Activated CD8-positive, alpha-beta T cell treated with anti-CD3 and anti-CD28 coated beads, Interleukin-2, amount 10 ng/mL, durations not matched to agents 7 days and 5 days (primary cell): Measurements from ENCODE around the gene HAPSTR1. TPM values are rescaled to one million over a fixed set of nuclear protein-coding genes. Genes with fewer than 3 reads are reported as not detected.

Experiments used
- ATAC-seq: fragments of 150-1000 bp; cut with Tn5 transposase; one replicate; pipeline ENCODE4 v1.10.0; 2021; ENCODE audit warnings: moderate library complexity
- CTCF ChIA-PET: fragments of 350-600 bp; sonication (Branson Sonifier 250); formaldehyde crosslinking; loops from one replicate; lab custom pipeline; 2021; ENCODE audit warnings: antibody characterized with exemption; lab: Charles Lee
- POLR2A ChIA-PET: fragments of 350-600 bp; sonication (Branson Sonifier 250); formaldehyde crosslinking; loops from one replicate; lab custom pipeline; 2021; ENCODE audit warnings: antibody characterized with exemption; lab: Charles Lee
- DNase-seq: peaks from one replicate; pipeline ENCODE4 v3.0.0-alpha.2; 2020
- H3K27ac Mint-ChIP-seq: one replicate; pipeline ENCODE4 v1.8.0; 2021; ENCODE audit warnings: mild to moderate bottlenecking, mixed read lengths
- H3K27me3 Mint-ChIP-seq: one replicate; pipeline ENCODE4 v1.8.0; 2021; ENCODE audit warnings: low read depth, mixed read lengths
- H3K36me3 Mint-ChIP-seq: one replicate; pipeline ENCODE4 v1.8.0; 2021; ENCODE audit warnings: low read depth, mixed read lengths
- H3K4me1 Mint-ChIP-seq: one replicate; pipeline ENCODE4 v1.8.0; 2021; ENCODE audit warnings: low read depth, mixed read lengths
- H3K4me3 Mint-ChIP-seq: one replicate; pipeline ENCODE4 v1.8.0; 2021; ENCODE audit warnings: mild to moderate bottlenecking, mixed read lengths
- H3K9me3 Mint-ChIP-seq: one replicate; pipeline ENCODE4 v1.8.0; 2022; ENCODE audit warnings: mixed read lengths; ENCODE audit not compliant: insufficient read depth
- total RNA-seq, 2 experiments: library from RNA; stranded (reverse); gene quantifications; one replicate each; pipeline ENCODE4 v1.2.3, GENCODE V29; 2021

HAPSTR1 gene
- total RNA-seq, 2 experiments from 2014 or later = 55.8 to 60.4 TPM

DNA sequence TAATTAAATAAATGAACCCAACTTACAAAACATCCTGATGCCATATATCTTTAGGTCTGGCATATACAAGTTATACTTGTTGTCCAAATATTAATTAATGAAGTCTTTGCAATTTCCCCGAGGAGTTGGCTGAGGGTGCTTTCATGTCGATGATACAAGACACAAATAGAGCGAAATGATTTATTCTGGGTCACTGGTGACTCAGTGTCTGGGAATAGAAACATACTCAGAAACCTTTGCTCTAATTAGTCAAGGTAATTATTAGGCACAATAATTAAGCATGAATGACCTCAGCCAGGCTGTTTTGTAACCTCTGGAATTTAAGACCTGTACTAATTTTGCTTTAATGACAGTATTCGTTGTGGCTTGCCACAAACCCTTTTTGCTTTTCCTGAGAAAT lies 37.0 kb upstream of the HAPSTR1 start:
- H3K9me3 Mint-ChIP-seq = no peaks in the 10 kb centered on the region
- no peak overlapping the region for H3K27ac Mint-ChIP-seq
- no peaks in the 10 kb centered on the region for H3K27me3 Mint-ChIP-seq
- peaks cover 5% of the 10 kb centered on the region for H3K4me1 Mint-ChIP-seq
- no peak overlapping the region for H3K4me3 Mint-ChIP-seq
- DNase-seq (no peak), ATAC-seq (no peak)
- no peaks in the 10 kb centered on the region for H3K36me3 Mint-ChIP-seq
- ChIA-PET POLR2A (no interaction called here), CTCF (no interaction called here)

DNA sequence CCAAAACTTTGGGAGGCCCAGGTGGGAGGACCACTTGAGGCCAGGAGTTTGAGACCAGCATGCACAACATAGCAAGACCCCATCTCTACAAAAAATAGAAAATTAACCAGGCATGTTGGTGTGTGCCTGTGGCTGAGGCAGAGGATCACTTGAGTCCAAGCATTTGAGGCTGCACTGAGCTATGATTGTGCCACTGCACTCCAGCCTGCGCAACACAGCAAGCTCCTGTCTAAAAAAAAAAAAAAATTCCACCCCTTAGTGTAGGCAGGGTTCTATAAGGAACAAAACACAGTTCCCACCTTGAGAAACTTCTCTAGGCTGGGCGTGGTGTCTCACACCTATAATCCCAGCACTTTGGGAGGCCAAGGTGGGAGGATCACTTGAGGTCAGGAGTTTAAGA lies 36.3 kb upstream of the HAPSTR1 start:
- POLR2A ChIA-PET = no interaction called here

GRCh38 chr16:9055661-9056060 lies 35.8 kb upstream of the HAPSTR1 start:
- no peak overlapping the region for H3K4me3 Mint-ChIP-seq
- no peaks in the 10 kb centered on the region for H3K36me3 Mint-ChIP-seq
- POLR2A ChIA-PET = no interaction called here
- H3K9me3 Mint-ChIP-seq = no peaks in the 10 kb centered on the region
- ATAC-seq (no peak), DNase-seq (no peak)
- no peak overlapping the region for H3K27ac Mint-ChIP-seq
- CTCF ChIA-PET = no interaction called here
- peaks cover 3% of the 10 kb centered on the region for H3K4me1 Mint-ChIP-seq
- H3K27me3 Mint-ChIP-seq = no peaks in the 10 kb centered on the region

More for the DNA sequence above, 36.3 kb upstream of the HAPSTR1 start:
- Mint-ChIP-seq H3K4me3 (no peak overlapping the region), H3K36me3 (no peaks in the 10 kb centered on the region), H3K4me1 (peaks cover 4% of the 10 kb centered on the region), H3K27ac (no peak overlapping the region), H3K27me3 (no peaks in the 10 kb centered on the region), H3K9me3 (no peaks in the 10 kb centered on the region)
- ATAC-seq (no peak), DNase-seq (no peak)
- CTCF ChIA-PET = no interaction called here

DNA sequence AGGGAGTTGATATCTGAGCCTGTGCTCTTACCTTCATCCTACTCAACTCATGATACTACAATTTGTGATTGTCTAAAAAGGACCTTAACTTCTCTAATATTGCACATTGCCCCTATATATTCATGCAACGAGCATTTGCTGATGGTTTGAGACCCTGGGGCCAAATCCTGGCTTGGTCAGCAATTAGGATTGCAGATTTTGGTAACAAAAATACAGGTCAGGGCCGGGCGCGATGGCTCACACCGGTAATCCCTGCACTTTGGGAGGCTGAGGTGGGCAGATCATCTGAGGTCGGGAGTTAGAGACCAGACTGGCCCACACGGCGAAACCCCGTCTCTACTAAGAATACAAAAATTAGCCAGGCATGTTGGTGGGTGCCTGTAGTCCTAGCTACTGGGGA lies 35.4 kb upstream of the HAPSTR1 start:
- no peaks in the 10 kb centered on the region for H3K27me3 Mint-ChIP-seq
- ChIA-PET CTCF (no interaction called here), POLR2A (no interaction called here)

GRCh38 chr16:9058211-9058610 lies 33.2 kb upstream of the HAPSTR1 start:
- H3K4me1 Mint-ChIP-seq = peaks cover 17% of the 10 kb centered on the region

More for the DNA sequence above, 35.4 kb upstream of the HAPSTR1 start:
- H3K4me1 Mint-ChIP-seq = peaks cover 7% of the 10 kb centered on the region
- no peak overlapping the region for H3K27ac Mint-ChIP-seq
- DNase-seq (no peak), ATAC-seq (no peak)
- H3K4me3 Mint-ChIP-seq = no peak overlapping the region
- no peaks in the 10 kb centered on the region for H3K36me3 Mint-ChIP-seq
- H3K9me3 Mint-ChIP-seq = no peaks in the 10 kb centered on the region

DNA sequence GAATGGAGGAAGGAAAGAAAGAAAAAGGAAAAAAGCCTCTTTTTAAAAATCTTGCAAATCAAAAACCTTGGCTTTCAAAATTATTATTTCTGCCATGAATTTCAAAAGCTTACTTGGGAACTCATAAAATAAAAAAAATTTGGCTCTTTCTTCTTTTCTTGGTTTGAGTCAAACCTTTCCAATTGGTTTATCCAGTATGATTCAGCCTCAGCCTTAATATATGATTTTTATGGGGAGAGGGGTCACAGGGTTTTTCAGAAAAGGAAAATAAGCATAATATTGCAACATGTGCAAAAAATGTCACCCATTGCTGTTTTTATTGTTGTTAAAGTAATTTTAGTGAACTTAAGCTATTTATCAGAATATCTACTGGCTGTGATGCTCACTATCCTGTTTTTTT lies 31.2 kb upstream of the HAPSTR1 start:
- ChIA-PET POLR2A (no interaction called here), CTCF (interaction anchor here (1.6 kb wide), 1 partner anchor 124 kb away, joined by 4 read pairs; no protein-coding TSS in a partner anchor)
- no peaks in the 10 kb centered on the region for H3K27me3 Mint-ChIP-seq
- H3K36me3 Mint-ChIP-seq = no peaks in the 10 kb centered on the region
- ATAC-seq (no peak), DNase-seq (no peak)
- no peak overlapping the region for H3K27ac Mint-ChIP-seq
- H3K4me3 Mint-ChIP-seq = no peak overlapping the region
- no peaks in the 10 kb centered on the region for H3K9me3 Mint-ChIP-seq
- peaks cover 17% of the 10 kb centered on the region for H3K4me1 Mint-ChIP-seq

More at GRCh38 chr16:9058211-9058610, 33.2 kb upstream of the HAPSTR1 start:
- Mint-ChIP-seq H3K27ac (no peak overlapping the region), H3K4me3 (no peak overlapping the region), H3K9me3 (no peaks in the 10 kb centered on the region), H3K36me3 (no peaks in the 10 kb centered on the region), H3K27me3 (no peaks in the 10 kb centered on the region)
- ATAC-seq = no peak
- ChIA-PET POLR2A (no interaction called here), CTCF (no interaction called here)
- DNase-seq = no peak

GRCh38 chr16:9061358-9061813 lies 30.1 kb upstream of the HAPSTR1 start:
- peak; percentile 86 for ATAC-seq
- POLR2A ChIA-PET = no interaction called here

GRCh38 chr16:9062301-9062700 lies 29.1 kb upstream of the HAPSTR1 start:
- no peak for ATAC-seq

More at GRCh38 chr16:9061358-9061813, 30.1 kb upstream of the HAPSTR1 start:
- peaks cover 17% of the 10 kb centered on the region for H3K4me1 Mint-ChIP-seq
- no peak for DNase-seq
- CTCF ChIA-PET = interaction anchor here (0.7 to 1.5 kb wide), 2 partner anchors 11 to 53 kb away, joined by 4 to 5 read pairs; no protein-coding TSS in a partner anchor
- H3K27ac Mint-ChIP-seq = peak overlapping the region; percentile 37
- no peaks in the 10 kb centered on the region for H3K27me3 Mint-ChIP-seq
- H3K36me3 Mint-ChIP-seq = no peaks in the 10 kb centered on the region
- no peaks in the 10 kb centered on the region for H3K9me3 Mint-ChIP-seq
- H3K4me3 Mint-ChIP-seq = no peak overlapping the region

GRCh38 chr16:9065077-9065476 lies 26.4 kb upstream of the HAPSTR1 start:
- H3K36me3 Mint-ChIP-seq = peaks cover 3% of the 10 kb centered on the region
- POLR2A ChIA-PET = no interaction called here
- H3K27me3 Mint-ChIP-seq = no peaks in the 10 kb centered on the region
- CTCF ChIA-PET = interaction anchor here (1.4 kb wide), 1 partner anchor 74 kb away, joined by 3 read pairs; no protein-coding TSS in a partner anchor
- H3K9me3 Mint-ChIP-seq = no peaks in the 10 kb centered on the region
- no peak for DNase-seq
- no peak for ATAC-seq
- H3K27ac Mint-ChIP-seq = no peak overlapping the region
- no peak overlapping the region for H3K4me3 Mint-ChIP-seq
- H3K4me1 Mint-ChIP-seq = peaks cover 25% of the 10 kb centered on the region

More at GRCh38 chr16:9062301-9062700, 29.1 kb upstream of the HAPSTR1 start:
- CTCF ChIA-PET = no interaction called here
- Mint-ChIP-seq H3K27me3 (no peaks in the 10 kb centered on the region), H3K36me3 (no peaks in the 10 kb centered on the region), H3K9me3 (no peaks in the 10 kb centered on the region), H3K4me3 (no peak overlapping the region), H3K4me1 (peaks cover 17% of the 10 kb centered on the region), H3K27ac (no peak overlapping the region)
- POLR2A ChIA-PET = no interaction called here
- DNase-seq = no peak

GRCh38 chr16:9068886-9069285 lies 22.6 kb upstream of the HAPSTR1 start:
- H3K9me3 Mint-ChIP-seq = no peaks in the 10 kb centered on the region
- H3K4me3 Mint-ChIP-seq = no peak overlapping the region
- no peaks in the 10 kb centered on the region for H3K27me3 Mint-ChIP-seq
- H3K4me1 Mint-ChIP-seq = peaks cover 29% of the 10 kb centered on the region
- DNase-seq (no peak), ATAC-seq (no peak)
- ChIA-PET CTCF (no interaction called here), POLR2A (interaction anchor here (1.3 kb wide), 1 partner anchor 22 kb away, joined by 3 read pairs; the partner anchor contains the start of gene HAPSTR1)
- H3K27ac Mint-ChIP-seq = no peak overlapping the region
- peaks cover 7% of the 10 kb centered on the region for H3K36me3 Mint-ChIP-seq

- POLR2A ChIA-PET = no interaction called here
- Mint-ChIP-seq H3K36me3 (peaks cover 7% of the 10 kb centered on the region), H3K27me3 (no peaks in the 10 kb centered on the region), H3K9me3 (no peaks in the 10 kb centered on the region), H3K4me1 (peaks cover 29% of the 10 kb centered on the region), H3K27ac (no peak overlapping the region), H3K4me3 (no peak overlapping the region)
- CTCF ChIA-PET = no interaction called here
- DNase-seq (no peak), ATAC-seq (no peak)
These were observed 21.2 kb upstream of the HAPSTR1 start for GRCh38 chr16:9070254-9070653.

DNA sequence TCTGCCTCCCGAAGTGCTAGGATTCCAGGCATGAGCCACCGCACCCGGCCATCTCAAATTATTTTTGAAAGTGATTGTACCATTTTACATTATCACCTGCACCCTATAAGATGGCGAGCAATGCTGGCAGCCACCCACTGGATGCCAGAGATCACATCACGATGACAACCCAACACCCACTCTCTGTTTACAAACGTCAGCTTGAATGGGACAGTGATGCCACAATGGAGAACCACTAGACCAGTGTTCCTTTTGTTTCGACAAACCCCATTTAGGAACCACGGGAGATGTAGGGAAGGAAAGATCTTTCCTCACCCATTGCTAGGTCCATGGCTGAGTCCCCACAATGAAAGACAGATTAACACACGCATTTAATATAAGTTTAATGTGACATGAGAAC lies 20.1 kb upstream of the HAPSTR1 start:
- CTCF ChIA-PET = no interaction called here

More for the DNA sequence above, 20.1 kb upstream of the HAPSTR1 start:
- Mint-ChIP-seq H3K4me3 (no peak overlapping the region), H3K27ac (no peak overlapping the region), H3K36me3 (peaks cover 7% of the 10 kb centered on the region), H3K9me3 (no peaks in the 10 kb centered on the region), H3K27me3 (no peaks in the 10 kb centered on the region), H3K4me1 (peaks cover 31% of the 10 kb centered on the region)
- DNase-seq (no peak), ATAC-seq (no peak)
- POLR2A ChIA-PET = interaction anchor here (2.1 kb wide), 1 partner anchor 20 kb away, joined by 6 read pairs; the partner anchor contains the start of gene HAPSTR1
